HG03103 (cell line): ENCODE results near the gene SPNS3.

Experiments
- ATAC-seq: cut with Tn5 transposase; IDR thresholded peaks from one replicate; pipeline ENCODE4 v1.9.1; 2021; ENCODE audit warnings: low read depth; ENCODE audit not compliant: unreplicated experiment

Gene SPNS3

DNA sequence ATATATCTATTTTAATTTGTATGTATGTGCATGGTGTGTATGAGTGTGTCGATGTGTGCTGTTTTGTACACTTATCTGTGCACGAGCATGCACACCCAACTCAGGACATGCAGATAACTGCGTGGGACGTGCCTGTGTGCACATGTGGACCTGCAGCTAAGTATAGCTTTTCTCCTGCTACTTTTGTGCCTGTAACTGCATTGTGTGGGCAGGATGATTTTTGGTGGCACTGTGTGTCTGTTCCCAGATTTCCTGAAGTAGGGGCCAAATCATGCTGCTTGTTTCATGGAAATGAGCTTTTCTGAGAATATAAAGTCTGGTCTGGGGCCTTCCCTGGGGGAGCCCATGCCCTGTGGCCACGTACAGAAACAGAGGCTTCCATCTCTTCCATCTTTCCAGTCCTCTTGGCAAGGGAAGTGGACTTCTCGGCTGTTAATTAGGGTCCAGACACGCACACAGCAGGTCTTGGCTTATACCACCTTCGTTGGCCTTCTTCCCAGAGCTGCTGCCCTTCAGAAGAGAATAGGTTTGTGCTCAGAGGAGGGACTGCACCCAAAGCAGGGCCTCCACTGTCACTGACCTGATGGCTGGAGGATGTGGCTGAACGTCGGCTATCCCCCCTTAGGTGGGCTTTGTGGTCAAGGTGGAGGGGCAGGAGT, 30.2 kb downstream of the SPNS3 start:
- ATAC-seq = no peak

GRCh38 chr17:4465786-4466185, 32.0 kb downstream of the SPNS3 start:
- no peak for ATAC-seq

DNA sequence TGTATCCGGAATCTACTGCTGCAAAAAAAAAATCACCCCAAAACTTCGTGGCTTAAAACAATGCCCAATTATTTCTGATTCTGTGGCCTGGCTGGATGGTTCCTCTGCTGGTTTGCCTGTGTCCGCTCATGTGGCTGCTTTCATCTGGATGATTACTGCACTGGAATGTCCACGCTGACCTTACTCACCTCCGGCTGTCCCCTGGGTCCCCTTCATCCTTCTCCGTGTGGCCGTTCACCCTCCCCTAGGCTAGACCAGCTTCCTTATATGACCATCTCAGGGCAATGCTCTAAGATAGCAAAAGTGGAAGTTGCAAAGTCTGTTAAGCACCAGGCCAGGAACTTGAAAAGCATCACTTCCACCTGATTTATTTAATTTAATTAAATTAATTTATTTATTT, 33.5 kb downstream of the SPNS3 start:
- no peak for ATAC-seq

DNA sequence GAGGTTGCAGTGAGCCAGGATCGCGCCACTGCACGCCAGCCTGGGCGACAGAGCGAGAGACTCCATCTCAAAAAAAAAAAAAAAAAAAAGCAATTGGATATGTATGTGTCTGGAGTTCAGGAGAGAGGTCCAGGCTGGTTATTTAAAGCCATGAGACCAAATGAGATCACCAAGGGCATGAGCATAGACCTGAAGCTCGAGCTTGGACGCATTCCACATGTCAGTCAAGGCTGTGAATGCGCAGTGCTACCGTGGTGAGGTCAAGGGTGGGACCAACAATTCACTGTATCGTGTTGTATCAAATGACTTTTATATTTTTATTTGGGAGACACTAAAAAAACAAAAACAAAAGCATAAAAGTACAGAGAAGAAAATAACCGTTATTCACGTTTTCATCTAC, 35.8 kb downstream of the SPNS3 start:
- ATAC-seq = no peak

GRCh38 chr17:4472286-4472685, 38.5 kb downstream of the SPNS3 start:
- ATAC-seq = no peak

DNA sequence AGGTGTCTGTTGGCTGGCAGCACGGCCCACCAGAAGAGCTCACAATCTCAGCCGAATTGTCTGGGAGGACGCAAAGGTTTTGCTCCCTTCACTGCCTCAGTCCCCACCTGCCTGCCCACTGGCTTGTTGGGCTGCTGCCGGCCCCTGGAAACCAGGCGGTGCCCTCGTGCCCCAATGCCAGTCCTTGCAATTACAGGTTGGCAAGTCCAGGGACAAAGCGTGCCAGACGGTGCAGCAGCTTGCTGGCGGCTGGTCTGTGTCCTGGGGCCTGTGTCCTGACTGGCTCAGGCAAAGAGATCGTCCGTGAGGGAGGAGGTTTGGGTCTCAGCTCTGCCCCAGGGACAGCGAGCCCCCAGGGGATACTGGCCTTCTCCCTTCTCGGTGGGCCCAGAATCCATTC, 40.4 kb downstream of the SPNS3 start:
- ATAC-seq = no peak

DNA sequence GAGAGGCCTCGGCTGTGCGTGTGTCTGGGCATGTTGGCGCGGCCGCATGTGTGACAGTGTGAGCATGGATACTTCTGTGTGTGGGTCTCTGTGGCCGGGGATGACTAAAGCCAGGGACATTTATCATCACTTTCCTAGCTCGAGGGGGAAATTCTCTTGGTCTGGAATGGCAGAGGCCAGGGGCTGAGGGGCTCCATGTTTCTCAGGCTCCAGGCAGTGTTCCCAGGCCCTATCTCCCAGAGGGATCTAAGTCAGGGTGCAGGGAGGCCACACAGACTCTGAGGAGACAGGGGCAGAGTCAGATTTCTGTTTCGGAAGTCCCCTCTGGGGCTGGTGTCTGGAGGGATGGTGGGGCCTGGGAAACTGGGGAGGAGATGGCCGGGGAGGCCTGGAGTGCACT, 41.3 kb downstream of the SPNS3 start:
- ATAC-seq = no peak

- ATAC-seq = no peak
Measured at GRCh38 chr17:4475463-4475862, 41.7 kb downstream of the SPNS3 start.

GRCh38 chr17:4476017-4476416, 42.3 kb downstream of the SPNS3 start:
- ATAC-seq = no peak

DNA sequence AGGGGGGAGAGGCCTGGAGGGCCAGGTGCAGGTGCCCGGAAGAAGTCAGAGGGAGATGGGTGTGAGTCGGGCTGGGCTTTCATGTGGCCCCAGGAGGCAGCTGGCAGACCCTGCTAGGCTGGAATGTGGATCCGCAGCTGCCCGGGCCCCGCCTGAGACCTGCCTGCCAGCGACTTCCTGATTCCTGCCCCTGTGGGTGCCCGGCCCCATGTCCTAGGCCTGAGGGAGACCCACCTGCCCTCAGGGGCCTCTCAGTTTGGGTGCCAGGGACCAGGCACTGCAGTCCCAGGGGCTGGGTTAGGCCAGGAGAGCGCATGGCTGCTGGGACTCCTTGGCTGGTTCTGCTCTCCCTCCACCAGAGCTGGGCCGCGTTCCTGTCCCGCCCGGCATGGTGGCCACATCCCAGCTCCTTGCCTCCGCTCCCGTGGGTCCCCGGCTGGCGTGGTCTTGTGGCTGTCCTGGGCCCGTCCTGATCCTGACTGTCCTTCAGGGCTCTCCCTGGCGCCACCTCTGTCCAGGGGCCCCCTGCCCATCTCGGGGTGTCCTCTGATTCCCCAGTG, 42.9 kb downstream of the SPNS3 start:
- no peak for ATAC-seq

GRCh38 chr17:4477255-4477791, 43.6 kb downstream of the SPNS3 start:
- no peak for ATAC-seq

GRCh38 chr17:4478318-4478830, 44.6 kb downstream of the SPNS3 start:
- ATAC-seq = no peak

DNA sequence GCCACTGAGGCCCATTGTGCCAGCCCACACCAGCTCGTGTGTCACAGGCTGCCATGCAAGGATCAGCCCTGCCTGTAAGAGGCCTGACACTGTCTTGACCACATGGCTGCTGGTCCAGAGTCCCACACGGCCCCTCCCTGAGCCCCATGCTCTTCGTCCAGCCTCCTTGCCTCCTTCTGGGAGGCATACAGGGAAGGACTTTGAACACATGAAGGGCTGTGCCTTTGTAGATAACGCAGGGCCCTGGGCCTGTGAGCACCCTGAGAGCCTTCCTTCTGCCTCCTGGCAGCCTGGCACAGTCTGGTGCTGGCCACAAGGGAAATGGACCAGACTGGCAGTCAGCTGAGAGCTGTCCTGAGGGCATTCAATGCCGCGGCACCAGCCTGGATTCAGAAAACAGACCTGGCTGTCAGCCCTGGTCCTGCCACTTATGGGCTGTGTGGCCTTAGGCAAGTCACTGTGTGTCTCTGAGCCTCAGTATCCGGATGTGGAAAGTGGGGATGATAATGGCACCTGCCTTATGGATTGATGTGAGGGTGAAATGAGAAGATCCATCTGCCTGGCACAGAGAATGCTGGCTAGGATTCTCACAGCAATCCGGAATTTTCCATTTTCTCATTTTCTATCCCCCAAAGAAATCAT, 45.7 kb downstream of the SPNS3 start:
- no peak for ATAC-seq

GRCh38 chr17:4479982-4480751, 46.4 kb downstream of the SPNS3 start:
- no peak for ATAC-seq

- no peak for ATAC-seq
Measured at GRCh38 chr17:4480929-4481898, 47.5 kb downstream of the SPNS3 start.

DNA sequence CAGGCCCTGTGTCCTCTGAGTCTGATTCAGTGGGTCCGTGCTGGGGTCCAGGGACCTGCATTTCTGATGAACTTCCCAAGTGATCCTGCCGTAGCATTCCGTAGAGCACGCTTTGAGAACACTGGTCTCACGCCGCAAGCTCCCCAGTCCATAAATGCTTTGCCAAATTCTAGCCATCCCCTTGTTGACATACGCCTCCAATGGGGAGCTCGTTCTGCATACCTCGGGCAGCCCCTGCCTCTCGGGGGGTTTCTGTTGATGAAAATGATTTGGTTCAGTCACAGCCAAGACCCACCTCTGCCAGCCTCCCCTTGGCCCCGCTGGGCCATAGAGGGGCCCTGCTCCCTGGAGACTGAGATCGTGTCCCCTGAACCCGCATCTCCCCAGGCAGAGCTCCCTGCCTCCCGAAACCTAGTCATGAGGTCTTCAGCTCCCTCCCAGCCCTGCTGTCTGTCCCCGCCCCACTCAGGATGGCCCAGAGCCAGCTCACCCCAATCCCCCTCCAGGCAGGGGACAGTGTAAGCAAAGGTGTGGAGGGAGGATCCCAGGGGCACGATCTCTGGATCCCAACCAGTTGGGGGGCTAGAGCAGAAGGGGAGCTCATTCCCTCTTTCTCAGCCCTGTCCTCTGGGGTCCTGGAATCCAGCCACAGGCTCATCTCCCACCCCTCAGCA, 48.7 kb downstream of the SPNS3 start:
- ATAC-seq = no peak

DNA sequence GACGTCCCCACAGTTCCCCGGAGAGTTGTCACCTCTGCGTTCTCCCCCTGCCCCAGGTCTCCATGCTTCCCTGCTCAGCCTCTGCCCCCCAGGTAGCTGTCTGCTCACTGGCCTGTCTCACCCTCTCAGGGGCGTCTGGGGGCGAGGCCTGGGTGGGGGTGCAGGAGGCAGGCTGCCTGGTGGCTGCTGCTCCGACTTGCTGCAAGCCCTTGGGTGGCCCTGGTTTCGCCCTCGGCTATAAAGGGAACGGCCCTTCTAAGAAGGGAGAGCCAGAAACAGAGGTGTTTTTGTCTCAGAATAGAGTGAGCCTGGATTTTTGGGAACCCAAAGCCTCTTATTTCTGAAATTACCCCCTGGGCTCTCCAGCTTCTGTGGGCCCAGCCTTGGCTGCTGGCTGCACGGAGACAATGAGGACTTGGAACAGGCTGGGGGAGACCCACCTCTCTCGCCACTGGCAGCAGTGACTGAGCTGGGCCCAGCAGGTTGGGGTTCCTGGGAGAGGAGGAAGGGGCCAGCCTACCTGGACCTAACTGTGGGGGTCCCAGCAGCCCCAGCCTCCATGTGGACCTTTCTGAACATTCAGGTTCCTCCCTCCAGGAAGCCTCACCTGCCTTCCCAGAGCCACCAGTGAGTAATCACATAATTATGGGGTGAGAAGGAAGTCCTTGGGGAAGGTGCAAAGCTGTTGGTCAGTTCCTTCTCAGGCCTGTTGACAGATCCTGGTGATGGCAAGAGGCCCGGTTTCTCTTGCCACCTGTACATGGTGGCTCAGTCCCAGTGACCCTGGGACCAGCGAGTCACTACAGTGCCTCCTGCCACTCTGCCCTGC, 49.5 kb downstream of the SPNS3 start:
- ATAC-seq = no peak
